Measurements from ENCODE around the gene CCDC80.
A peak's percentile ranks its signal among the peaks of the same experiment; 100 is the strongest.
"Not testable (repeated sequence)": the region's sequence is repeated elsewhere in the genome, so short reads cannot be mapped to it uniquely, and the experiment has no call there.

The CCDC80 gene

GRCh38 chr3:112640930-112641801 lies at the start of gene CCDC80:
CCDC80 (minus strand) TSS chr3:112641143; CDS start chr3:112639905, 1,238 bp downstream.
- no peak for DNase-seq (ENCODE audit: low read depth)

- no peak for DNase-seq (ENCODE audit: low read depth)
Measured at GRCh38 chr3:112689989-112690388, 49.0 kb upstream of the CCDC80 start.

- no peak for DNase-seq (ENCODE audit: low read depth)
Measured at GRCh38 chr3:112689385-112689784, 48.4 kb upstream of the CCDC80 start.

- DNase-seq (ENCODE audit: low read depth): no peak
Measured at GRCh38 chr3:112688819-112689218, 47.9 kb upstream of the CCDC80 start.

- DNase-seq (ENCODE audit: low read depth): no peak
Measured at GRCh38 chr3:112688085-112688769, 47.3 kb upstream of the CCDC80 start.

GRCh38 chr3:112687616-112688015 lies 46.7 kb upstream of the CCDC80 start:
- no peak for DNase-seq (ENCODE audit: low read depth)

GRCh38 chr3:112687211-112687610 lies 46.3 kb upstream of the CCDC80 start:
- no peak for DNase-seq (ENCODE audit: low read depth)

- DNase-seq (ENCODE audit: low read depth): no peak
Measured at GRCh38 chr3:112685956-112686799, 45.2 kb upstream of the CCDC80 start.

- no peak for DNase-seq (ENCODE audit: low read depth)
Measured at GRCh38 chr3:112685420-112685819, 44.5 kb upstream of the CCDC80 start.

GRCh38 chr3:112682361-112682760 lies 41.4 kb upstream of the CCDC80 start:
- no peak for DNase-seq (ENCODE audit: low read depth)

GRCh38 chr3:112681822-112682325 lies 40.9 kb upstream of the CCDC80 start:
- DNase-seq (ENCODE audit: low read depth): no peak

- DNase-seq (ENCODE audit: low read depth): peak; percentile 85
Measured at GRCh38 chr3:112676659-112677234, 35.8 kb upstream of the CCDC80 start.

GRCh38 chr3:112675943-112676535 lies 35.1 kb upstream of the CCDC80 start:
- DNase-seq (ENCODE audit: low read depth): no peak

GRCh38 chr3:112675349-112675748 lies 34.4 kb upstream of the CCDC80 start:
- no peak for DNase-seq (ENCODE audit: low read depth)

- no peak for DNase-seq (ENCODE audit: low read depth)
Measured at GRCh38 chr3:112672716-112673541, 32.0 kb upstream of the CCDC80 start.

- DNase-seq (ENCODE audit: low read depth): no peak
Measured at GRCh38 chr3:112671930-112672715, 31.2 kb upstream of the CCDC80 start.

GRCh38 chr3:112670824-112671223 lies 29.9 kb upstream of the CCDC80 start:
- no peak for DNase-seq (ENCODE audit: low read depth)

GRCh38 chr3:112667599-112667998 lies 26.7 kb upstream of the CCDC80 start:
- DNase-seq (ENCODE audit: low read depth): no peak

GRCh38 chr3:112665009-112665408 lies 24.1 kb upstream of the CCDC80 start:
- not testable (repeated sequence) for DNase-seq (ENCODE audit: low read depth)

- DNase-seq (ENCODE audit: low read depth): no peak
Measured at GRCh38 chr3:112656043-112656442, 15.1 kb upstream of the CCDC80 start.
